Activated CD8-positive, alpha-beta memory T cell treated with anti-CD3 and anti-CD28 coated beads, Interleukin-2, amount 10 ng/mL, durations not matched to agents 7 days and 5 days (primary cell): ENCODE results near the gene TLR5. TPM values are rescaled to one million over a fixed set of nuclear protein-coding genes. Genes with fewer than 3 reads are reported as not detected.

Experiments used
- ATAC-seq: fragments of 150-1000 bp; cut with Tn5 transposase; one replicate; pipeline ENCODE4 v1.10.0; 2021; ENCODE audit warnings: moderate library complexity
- CTCF ChIA-PET: fragments of 350-600 bp; sonication (Branson Sonifier 250); formaldehyde crosslinking; loops from one replicate; lab custom pipeline; 2021; ENCODE audit warnings: antibody characterized with exemption; lab: Charles Lee
- DNase-seq: peaks from one replicate; pipeline ENCODE4 v3.0.0-alpha.2; 2020
- H3K27ac Mint-ChIP-seq: one replicate; pipeline ENCODE4 v1.8.0; 2021; ENCODE audit warnings: mild to moderate bottlenecking, mixed read lengths
- H3K27me3 Mint-ChIP-seq: one replicate; pipeline ENCODE4 v1.8.0; 2021; ENCODE audit warnings: mixed read lengths
- H3K36me3 Mint-ChIP-seq: one replicate; pipeline ENCODE4 v1.8.0; 2021; ENCODE audit warnings: mild to moderate bottlenecking, mixed read lengths
- H3K4me1 Mint-ChIP-seq: one replicate; pipeline ENCODE4 v1.8.0; 2021; ENCODE audit warnings: mixed read lengths
- H3K4me3 Mint-ChIP-seq: one replicate; pipeline ENCODE4 v1.8.0; 2021; ENCODE audit warnings: mild to moderate bottlenecking, moderate library complexity, mixed read lengths
- H3K9me3 Mint-ChIP-seq: one replicate; pipeline ENCODE4 v1.8.0; 2022; ENCODE audit warnings: low read depth, mixed read lengths
- total RNA-seq, 2 experiments: library from RNA; stranded (reverse); gene quantifications; one replicate each; pipeline ENCODE4 v1.2.3, GENCODE V29; 2021

TLR5 gene, protein sequence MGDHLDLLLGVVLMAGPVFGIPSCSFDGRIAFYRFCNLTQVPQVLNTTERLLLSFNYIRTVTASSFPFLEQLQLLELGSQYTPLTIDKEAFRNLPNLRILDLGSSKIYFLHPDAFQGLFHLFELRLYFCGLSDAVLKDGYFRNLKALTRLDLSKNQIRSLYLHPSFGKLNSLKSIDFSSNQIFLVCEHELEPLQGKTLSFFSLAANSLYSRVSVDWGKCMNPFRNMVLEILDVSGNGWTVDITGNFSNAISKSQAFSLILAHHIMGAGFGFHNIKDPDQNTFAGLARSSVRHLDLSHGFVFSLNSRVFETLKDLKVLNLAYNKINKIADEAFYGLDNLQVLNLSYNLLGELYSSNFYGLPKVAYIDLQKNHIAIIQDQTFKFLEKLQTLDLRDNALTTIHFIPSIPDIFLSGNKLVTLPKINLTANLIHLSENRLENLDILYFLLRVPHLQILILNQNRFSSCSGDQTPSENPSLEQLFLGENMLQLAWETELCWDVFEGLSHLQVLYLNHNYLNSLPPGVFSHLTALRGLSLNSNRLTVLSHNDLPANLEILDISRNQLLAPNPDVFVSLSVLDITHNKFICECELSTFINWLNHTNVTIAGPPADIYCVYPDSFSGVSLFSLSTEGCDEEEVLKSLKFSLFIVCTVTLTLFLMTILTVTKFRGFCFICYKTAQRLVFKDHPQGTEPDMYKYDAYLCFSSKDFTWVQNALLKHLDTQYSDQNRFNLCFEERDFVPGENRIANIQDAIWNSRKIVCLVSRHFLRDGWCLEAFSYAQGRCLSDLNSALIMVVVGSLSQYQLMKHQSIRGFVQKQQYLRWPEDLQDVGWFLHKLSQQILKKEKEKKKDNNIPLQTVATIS
- under 1 TPM; 0.09 to 0.80 TPM for total RNA-seq

DNA sequence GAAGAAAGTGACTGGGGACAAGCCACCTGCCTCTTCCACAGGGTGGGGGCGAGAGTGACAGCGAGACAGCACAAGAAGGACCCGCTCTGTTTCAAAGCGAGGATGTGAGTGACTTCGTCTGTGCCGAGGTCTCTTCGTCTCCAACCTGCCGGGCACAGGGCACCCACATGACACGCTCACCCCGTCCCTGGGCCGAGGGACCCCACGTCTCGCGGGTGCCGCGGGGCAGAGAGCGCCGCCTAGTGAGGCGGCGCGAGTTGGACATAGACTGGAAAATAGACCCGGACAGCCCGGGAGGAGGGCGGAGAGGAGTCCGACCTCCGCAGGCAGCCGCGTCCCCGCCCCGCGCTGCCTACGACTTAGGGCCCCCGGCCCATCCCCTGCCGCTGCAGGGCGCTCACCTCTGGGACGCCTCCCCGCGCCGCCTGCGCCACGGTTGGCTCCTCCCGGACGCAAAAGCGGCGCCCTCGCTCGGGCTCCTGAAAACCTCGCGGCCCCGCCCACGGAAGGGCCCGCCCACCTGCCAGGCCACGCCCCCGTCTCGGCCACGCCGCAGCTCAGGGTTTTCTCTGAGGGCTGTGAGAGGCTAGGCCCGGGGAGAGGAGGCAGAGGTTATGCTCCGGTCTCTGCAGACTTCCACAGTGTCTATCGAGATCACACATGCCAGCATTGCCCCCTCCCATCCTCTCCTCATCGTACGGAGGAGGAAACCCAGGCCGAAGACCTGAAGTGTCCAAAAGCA lies at the start of gene TLR5:
TSS of gene TLR5 (minus strand) at position 454 of the 742 bp plus-strand sequence. CDS start 30,217 bp downstream, outside the sequence.
- peak; percentile 87 for DNase-seq
- Mint-ChIP-seq H3K36me3 (no peaks in the 10 kb centered on the region), H3K27ac (no peak within 1 kb of the TSS), H3K9me3 (no peaks in the 10 kb centered on the region), H3K4me1 (peaks cover 7% of the 10 kb centered on the region), H3K27me3 (peaks cover 22% of the 10 kb centered on the region), H3K4me3 (peak within 1 kb of the TSS; percentile 57)
- CTCF ChIA-PET = interaction anchor here (0.5 to 4.1 kb wide), 9 partner anchors 8 to 550 kb away, joined by 3 to 33 read pairs (median 3); no protein-coding TSS in a partner anchor
- ATAC-seq = peak; percentile 94

DNA sequence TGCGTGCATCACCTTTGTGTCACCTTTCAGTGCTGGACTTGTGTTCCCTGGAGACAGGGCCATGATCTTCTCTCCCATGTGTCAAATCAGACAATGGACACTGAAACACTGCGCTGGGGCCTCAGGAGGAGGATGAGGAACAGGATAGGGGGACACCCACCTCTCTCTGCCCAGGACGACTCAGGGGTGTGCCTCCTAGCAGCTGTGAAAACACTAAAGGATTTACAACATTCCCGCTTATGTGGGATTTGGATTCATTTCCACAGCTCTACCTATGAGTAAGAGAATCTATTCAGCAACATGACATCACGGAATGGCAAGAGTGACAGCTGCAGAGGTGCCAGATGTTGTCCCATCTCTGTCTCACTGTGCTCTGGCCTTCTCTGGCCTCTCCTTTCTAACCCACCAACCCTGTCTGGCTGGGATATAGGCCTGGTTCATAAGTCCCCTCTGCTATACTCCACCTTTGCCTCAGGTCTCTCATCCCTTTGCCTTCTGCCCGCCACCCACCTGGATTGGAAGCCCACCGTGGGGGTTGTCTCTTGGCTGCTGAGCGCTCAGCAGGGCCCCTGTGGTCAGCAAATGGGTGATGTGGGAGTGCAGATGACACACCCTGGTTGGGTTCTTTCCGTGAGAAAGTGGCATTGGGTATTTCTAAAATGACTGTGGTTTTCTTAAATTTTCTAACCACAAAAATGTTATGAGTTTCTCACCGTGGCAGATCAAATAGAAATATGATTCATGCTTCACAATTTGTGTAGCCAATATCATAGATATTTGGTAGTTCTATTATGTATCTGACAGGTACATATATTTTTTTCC lies 47.1 kb upstream of the TLR5 start:
- DNase-seq (peak; percentile 62), ATAC-seq (peak; percentile 77)
- no peak overlapping the region for H3K4me3 Mint-ChIP-seq
- peak overlapping the region; percentile 56 for H3K27ac Mint-ChIP-seq
- H3K9me3 Mint-ChIP-seq = no peaks in the 10 kb centered on the region
- H3K36me3 Mint-ChIP-seq = no peaks in the 10 kb centered on the region
- H3K27me3 Mint-ChIP-seq = peaks cover 50% of the 10 kb centered on the region
- H3K4me1 Mint-ChIP-seq = peaks cover 14% of the 10 kb centered on the region
- CTCF ChIA-PET = no interaction called here

DNA sequence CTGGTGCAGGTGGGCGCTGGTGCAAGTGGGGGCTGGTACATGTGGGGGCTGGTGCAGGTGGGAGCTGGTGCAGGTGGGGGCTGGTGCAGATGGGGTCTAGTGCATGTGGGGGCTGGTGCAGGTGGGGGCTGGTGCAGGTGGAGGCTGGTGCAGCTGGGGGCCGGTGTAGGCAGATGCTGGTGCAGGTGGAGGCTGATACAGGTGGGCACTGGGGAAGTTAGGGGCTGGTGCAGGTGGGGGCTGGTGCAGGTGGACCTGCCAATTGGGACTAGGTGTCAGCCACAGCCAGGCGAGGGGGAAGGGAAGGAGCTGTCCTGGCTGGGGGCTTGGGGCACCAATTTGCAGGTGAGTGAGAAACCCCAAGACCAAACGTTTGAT lies 46.5 kb upstream of the TLR5 start:
- DNase-seq (no peak), ATAC-seq (no peak)
- Mint-ChIP-seq H3K9me3 (no peaks in the 10 kb centered on the region), H3K4me3 (no peak overlapping the region), H3K4me1 (peaks cover 14% of the 10 kb centered on the region), H3K36me3 (no peaks in the 10 kb centered on the region), H3K27me3 (peaks cover 52% of the 10 kb centered on the region), H3K27ac (no peak overlapping the region)
- CTCF ChIA-PET = no interaction called here

DNA sequence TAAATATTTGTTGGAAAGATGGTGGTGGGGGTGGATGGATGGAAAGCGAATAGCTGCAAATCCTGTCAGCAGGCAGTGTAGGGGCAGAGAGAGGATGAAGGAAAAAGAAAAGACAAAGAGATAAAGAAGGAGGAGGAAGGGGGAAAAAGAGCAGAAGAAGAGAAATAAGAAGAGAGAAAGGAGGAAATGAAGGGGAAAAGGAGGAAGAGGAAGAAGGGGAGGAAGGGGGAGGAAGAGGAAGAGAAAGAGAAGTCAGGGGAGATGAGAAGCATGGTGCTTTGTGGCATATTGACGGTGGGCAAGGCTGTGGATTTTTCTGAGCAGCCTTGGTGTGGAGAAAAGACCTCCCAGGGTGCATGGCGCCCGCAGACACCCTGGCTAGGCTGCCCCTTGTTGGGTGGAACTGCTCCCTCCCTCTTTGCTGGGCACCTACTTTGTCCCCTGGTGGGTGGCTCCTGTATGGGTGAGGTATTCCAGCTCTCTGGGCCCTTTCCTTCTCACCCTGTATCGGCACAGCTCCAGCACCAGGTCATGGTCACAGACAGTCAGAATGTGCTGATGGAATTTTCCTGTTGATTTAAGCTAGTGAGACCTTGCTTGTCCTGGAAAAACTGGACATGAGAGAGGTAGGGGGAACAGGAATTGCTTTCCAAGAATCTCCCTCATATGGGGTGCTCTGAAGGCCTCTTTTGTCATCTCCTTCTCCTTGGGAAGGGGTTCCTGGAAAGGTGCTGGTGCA lies 45.7 kb upstream of the TLR5 start:
- H3K36me3 Mint-ChIP-seq = no peaks in the 10 kb centered on the region
- peaks cover 52% of the 10 kb centered on the region for H3K27me3 Mint-ChIP-seq
- H3K4me3 Mint-ChIP-seq = no peak overlapping the region
- ATAC-seq = no peak
- CTCF ChIA-PET = no interaction called here
- no peak overlapping the region for H3K27ac Mint-ChIP-seq
- DNase-seq = no peak
- H3K4me1 Mint-ChIP-seq = peaks cover 14% of the 10 kb centered on the region
- no peaks in the 10 kb centered on the region for H3K9me3 Mint-ChIP-seq

DNA sequence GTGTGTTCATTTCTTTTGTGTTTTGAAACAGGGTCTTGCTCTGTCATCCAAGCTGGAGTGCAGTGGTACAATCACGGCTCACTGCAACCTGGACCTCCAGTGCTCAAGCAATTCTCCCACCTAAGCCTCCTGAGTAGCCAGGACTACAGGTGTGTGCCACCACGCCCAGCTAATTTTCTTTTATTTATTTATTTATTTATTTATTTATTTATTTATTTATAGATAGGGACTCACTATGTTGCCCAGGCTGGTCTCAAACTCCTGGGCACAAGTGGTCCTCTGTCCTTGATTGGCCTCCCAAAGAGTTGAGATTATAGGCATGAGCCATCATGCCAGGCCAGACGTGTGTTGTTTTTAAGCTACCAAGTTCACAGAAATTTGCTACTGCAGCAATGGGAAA lies 43.8 kb upstream of the TLR5 start:
- Mint-ChIP-seq H3K9me3 (no peaks in the 10 kb centered on the region), H3K4me3 (no peak overlapping the region), H3K27ac (no peak overlapping the region), H3K36me3 (no peaks in the 10 kb centered on the region), H3K4me1 (peaks cover 14% of the 10 kb centered on the region), H3K27me3 (peaks cover 53% of the 10 kb centered on the region)
- CTCF ChIA-PET = no interaction called here
- DNase-seq (no peak), ATAC-seq (no peak)

DNA sequence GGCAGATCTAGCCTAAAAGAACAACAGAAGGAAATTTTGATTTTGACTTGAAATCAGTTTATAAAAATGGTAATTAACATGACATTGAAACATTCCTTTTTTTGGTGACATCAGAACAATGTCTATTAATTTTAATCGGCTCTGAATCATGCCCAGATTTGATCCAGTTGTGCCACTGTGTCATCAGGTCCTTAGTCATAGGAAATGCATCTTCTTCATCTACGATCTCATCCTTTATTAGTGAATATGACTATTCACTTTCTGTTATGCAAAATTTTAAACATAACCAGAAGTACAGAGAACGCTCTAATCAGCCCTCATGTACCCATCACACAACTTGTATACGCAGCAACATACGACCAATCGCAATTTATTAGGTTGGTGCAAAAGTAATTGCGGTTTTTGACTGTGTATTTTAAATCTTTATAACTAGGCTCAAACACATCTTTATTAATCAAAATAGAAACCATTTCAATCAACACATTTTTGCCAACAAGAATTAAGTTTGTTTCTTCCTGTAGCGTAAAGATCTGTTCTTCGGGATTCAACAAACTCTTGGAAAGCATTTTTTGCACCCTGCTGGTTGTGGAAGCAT lies 40.3 kb upstream of the TLR5 start:
- Mint-ChIP-seq H3K36me3 (no peaks in the 10 kb centered on the region), H3K9me3 (no peaks in the 10 kb centered on the region), H3K4me1 (no peaks in the 10 kb centered on the region), H3K4me3 (no peak overlapping the region), H3K27me3 (peaks cover 49% of the 10 kb centered on the region), H3K27ac (no peak overlapping the region)
- ATAC-seq = no peak
- DNase-seq = no peak
- CTCF ChIA-PET = no interaction called here

DNA sequence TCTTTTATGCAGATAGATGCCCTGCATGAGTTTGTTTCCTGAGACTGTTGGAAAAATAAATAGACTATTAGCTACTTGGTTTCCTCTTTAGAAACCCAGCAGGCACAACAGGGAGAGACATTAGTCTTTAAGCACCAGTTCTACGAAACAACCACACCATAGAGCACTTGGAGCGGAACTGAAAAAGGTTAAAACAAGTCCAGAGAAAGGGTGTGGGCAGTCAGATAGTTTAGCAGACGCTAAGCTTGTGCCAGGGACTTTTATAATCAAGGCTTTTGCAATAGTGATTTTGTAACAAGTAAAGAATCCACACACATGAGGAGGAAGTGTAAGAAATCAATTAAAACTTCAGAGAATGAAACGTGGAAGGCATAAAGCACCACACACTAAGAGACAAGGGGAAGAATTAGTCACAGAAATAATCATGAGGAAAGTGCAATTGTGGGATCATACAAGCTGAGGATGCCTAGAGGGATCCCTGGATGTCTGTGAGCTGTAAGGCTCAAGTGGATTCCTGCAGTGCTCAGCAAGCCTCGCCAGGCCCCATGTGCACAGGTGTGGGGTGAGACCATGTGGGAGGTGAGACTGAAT lies 37.8 kb upstream of the TLR5 start:
- CTCF ChIA-PET = no interaction called here
- Mint-ChIP-seq H3K4me1 (no peaks in the 10 kb centered on the region), H3K4me3 (no peak overlapping the region), H3K9me3 (no peaks in the 10 kb centered on the region), H3K36me3 (no peaks in the 10 kb centered on the region), H3K27ac (no peak overlapping the region), H3K27me3 (peaks cover 34% of the 10 kb centered on the region)
- no peak for DNase-seq
- no peak for ATAC-seq

DNA sequence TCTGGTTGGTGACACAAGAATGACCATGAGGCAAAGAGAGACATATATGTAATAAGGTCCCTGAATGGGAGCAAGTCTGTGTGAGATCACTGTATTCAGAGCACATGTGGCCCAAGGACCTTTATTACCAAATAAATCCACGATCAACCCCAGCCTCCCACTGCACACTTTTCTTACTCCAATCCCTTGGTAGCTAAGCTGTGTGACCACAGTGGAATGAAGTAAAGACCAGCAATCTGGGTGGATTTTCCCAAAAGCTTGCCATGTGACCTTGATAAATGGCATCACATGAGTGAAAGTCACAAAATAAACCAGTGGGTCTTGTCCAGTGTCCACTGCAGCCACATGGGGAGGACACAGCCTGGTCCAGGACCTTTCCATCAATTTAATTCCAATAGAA lies 36.7 kb upstream of the TLR5 start:
- DNase-seq (no peak), ATAC-seq (no peak)
- peaks cover 27% of the 10 kb centered on the region for H3K27me3 Mint-ChIP-seq
- H3K27ac Mint-ChIP-seq = no peak overlapping the region
- no peak overlapping the region for H3K4me3 Mint-ChIP-seq
- no peaks in the 10 kb centered on the region for H3K9me3 Mint-ChIP-seq
- H3K36me3 Mint-ChIP-seq = no peaks in the 10 kb centered on the region
- CTCF ChIA-PET = no interaction called here
- H3K4me1 Mint-ChIP-seq = no peaks in the 10 kb centered on the region

DNA sequence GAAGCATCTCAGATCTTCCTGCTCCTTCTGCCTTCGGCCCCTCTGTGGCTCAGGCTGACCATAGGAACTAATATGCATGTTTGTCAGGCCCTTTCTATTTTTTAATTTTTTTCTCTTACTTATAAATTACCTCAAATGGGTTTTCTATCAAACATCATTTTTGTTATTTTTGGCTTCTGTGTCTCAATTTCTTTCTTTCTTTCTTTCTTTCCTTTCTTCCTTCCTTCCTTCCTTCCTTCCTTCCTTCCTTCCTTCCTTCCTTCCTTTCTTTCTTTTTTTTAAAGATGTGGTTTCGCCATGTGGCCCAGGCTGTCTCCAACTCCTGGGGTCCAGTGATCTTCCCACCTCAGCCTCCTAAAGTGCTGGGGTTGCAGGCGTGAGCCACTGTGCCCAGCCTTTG lies 36.2 kb upstream of the TLR5 start:
- CTCF ChIA-PET = no interaction called here
- no peak overlapping the region for H3K4me3 Mint-ChIP-seq
- ATAC-seq (no peak), DNase-seq (no peak)
- no peaks in the 10 kb centered on the region for H3K9me3 Mint-ChIP-seq
- H3K27me3 Mint-ChIP-seq = peaks cover 25% of the 10 kb centered on the region
- no peaks in the 10 kb centered on the region for H3K36me3 Mint-ChIP-seq
- H3K4me1 Mint-ChIP-seq = no peaks in the 10 kb centered on the region
- no peak overlapping the region for H3K27ac Mint-ChIP-seq

DNA sequence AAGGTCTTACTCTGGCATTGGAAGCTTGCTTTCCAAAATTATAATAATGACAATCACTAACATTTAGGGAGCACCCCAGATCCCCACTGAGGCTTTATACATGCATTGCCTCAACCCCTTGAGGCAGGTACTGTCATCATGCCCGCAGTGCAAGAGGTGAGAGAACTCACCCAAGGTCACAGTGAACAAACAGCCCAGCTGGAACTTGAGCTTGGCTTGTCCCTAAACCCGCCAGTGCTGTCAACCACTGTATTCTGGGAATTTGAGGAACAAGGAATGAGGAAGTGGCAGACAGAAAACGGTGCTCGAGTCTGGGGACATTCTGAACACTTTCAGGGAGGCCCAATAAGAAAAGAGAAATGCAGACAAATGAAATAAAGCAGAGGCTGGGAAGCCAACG lies 34.6 kb upstream of the TLR5 start:
- Mint-ChIP-seq H3K27ac (no peak overlapping the region), H3K4me1 (no peaks in the 10 kb centered on the region), H3K27me3 (peaks cover 21% of the 10 kb centered on the region), H3K36me3 (no peaks in the 10 kb centered on the region), H3K4me3 (no peak overlapping the region), H3K9me3 (no peaks in the 10 kb centered on the region)
- no peak for DNase-seq
- CTCF ChIA-PET = interaction anchor here (0.5 kb wide), 1 partner anchor 457 kb away, joined by 3 read pairs; no protein-coding TSS in a partner anchor
- ATAC-seq = no peak

DNA sequence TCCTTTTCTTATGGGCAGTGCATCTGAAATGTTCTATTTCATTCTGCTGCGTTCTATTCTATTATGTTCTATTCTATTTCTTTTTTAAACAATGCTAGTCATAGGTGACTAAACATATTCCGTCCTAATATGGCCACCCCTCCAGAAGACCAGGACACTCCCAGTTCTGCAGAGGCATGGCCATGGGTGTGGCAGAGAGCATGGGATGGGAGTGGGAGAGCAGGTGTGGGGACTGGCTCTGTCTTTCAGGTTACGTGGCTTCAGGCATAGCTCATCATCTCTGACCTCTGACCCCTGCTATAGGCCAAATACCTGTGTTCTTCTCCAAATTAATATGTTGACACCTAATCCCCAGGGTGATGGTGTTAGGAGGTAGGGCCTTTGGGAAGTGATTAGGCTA lies 33.4 kb upstream of the TLR5 start:
- no peak for DNase-seq
- no peaks in the 10 kb centered on the region for H3K9me3 Mint-ChIP-seq

DNA sequence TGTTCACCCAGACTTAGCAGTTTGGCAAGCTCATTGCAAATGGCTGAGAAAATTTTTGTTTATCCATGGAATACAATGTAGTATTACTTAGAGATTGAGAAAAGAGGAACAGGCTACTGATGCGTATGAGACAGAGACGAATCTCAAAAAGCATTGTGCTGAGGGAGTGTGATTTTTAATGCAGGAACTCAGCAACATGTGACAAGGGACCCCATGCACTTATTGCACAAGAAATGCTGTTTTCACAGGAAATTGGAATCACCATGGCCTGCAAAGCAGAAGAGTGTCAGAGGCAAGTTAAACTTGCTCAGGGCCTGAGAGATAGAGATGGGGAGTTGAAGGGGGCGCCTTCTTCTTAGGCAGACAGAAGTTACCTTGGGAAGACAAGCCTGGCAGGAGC lies 32.6 kb upstream of the TLR5 start:
- CTCF ChIA-PET = no interaction called here
- no peak overlapping the region for H3K4me3 Mint-ChIP-seq
- no peaks in the 10 kb centered on the region for H3K36me3 Mint-ChIP-seq
- ATAC-seq (no peak), DNase-seq (no peak)
- no peak overlapping the region for H3K27ac Mint-ChIP-seq
- no peaks in the 10 kb centered on the region for H3K9me3 Mint-ChIP-seq
- no peaks in the 10 kb centered on the region for H3K4me1 Mint-ChIP-seq
- H3K27me3 Mint-ChIP-seq = peaks cover 8% of the 10 kb centered on the region

More for the DNA sequence above, 33.4 kb upstream of the TLR5 start:
- no peak overlapping the region for H3K27ac Mint-ChIP-seq
- H3K4me1 Mint-ChIP-seq = no peaks in the 10 kb centered on the region
- CTCF ChIA-PET = no interaction called here
- no peaks in the 10 kb centered on the region for H3K36me3 Mint-ChIP-seq
- no peak overlapping the region for H3K4me3 Mint-ChIP-seq
- ATAC-seq = no peak
- peaks cover 16% of the 10 kb centered on the region for H3K27me3 Mint-ChIP-seq
